ENCODE results near the gene SDHD.

The SDHD gene

DNA sequence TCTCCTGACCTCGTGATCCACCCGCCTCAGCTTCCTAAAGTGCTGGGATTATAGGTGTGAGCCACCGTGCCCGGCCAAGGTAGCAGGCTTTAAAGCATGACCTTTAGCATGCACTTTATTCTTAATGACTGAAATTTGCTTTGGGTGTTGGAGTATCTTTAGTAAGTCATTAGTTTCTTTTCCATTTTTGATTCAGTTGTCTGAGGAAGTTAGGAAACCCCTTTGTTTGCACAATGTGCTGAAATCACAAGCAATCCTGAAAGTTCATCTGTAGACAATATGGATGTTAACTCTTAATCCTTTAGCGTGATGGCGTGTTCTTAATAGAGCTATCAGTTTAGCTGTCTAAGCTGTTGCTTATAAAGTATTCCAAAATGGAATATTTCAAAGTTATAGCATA lies 16.8 kb downstream of the SDHD start:
- DNase-seq (ENCODE audit: low read depth in 2 of 2): no peak

DNA sequence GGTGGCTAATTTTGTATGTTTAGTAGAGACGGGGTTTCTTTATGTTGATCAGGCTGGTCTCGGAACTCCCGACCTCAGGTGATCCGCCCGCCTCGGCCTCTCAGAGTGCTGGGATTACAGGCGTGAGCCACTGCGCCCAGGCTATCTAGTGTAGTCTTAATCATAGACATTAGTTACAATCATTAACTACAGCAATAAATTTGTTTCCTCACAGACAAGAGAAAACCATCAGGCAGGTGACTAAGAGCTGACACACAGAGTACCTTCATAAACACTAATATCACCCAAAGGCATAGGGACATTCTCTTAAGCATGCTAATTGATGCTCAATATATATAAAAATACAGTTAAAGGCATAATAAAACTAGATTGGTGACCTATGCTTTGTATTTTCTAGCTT lies 19.4 kb downstream of the SDHD start:
- DNase-seq (ENCODE audit: low read depth in 2 of 2): no peak

DNA sequence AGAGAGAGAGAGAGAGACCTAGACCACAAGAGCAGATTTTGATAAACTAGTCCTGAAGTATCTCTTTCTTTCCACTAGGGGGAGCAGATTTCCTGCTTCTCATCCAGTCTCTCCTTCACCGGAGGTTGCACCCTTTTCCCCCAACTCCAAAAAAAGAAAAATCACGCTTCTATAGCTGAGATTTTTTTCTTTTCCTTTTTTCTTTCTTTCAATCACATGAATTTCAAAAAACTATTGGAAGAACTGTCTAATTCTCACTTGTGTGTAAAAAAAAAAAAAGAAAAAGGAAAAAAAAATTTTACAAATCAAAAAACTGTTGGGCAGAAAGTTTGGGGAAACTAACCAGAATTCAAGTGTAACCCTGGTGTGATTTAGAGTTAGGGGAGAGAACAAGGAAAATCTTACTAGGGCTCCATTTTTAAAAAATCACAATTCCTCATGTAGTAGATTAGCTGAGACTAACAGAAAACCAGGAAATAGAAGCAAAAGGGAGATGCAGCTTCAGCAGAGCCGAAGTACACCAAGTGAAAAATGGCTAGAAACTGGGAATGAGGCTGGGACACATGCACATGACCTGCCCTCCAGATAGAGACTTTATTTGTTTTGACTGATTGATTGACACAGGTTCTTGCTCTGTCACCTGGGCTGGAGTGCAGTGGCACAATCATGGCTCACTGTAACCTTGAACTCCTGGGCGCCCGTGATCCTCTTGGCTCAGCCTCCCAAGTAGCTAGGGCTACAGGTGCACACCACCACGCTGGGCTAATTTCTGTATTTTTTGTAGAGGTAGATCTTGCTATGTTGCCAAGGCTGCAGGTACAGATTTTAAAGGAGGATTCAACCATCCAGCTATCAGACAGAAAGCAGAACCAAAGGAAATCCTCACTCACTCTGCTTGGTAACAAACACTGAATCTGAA lies 27.1 kb downstream of the SDHD start:
- no peak for DNase-seq (ENCODE audit: low read depth in 2 of 2)

DNA sequence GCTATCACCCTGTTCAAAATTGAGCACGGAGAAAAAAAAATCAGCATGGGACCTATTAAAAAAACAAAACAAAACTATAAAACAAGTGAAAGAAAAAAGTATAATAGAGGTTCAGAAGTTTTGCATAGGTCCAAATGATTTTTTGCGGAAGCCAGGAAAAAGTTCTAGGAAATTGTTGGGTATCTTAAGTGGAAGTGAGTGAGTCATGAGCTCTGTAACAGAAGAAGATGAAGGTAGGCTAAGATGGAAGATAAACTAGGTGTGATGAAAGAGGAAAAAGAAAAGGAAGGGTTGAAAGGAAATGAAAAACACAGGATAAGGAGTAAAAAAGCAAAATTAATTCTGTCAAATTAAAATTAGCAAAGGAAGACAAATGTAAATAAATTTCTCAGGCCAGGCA lies 27.8 kb downstream of the SDHD start:
- no peak for DNase-seq (ENCODE audit: low read depth in 2 of 2)

DNA sequence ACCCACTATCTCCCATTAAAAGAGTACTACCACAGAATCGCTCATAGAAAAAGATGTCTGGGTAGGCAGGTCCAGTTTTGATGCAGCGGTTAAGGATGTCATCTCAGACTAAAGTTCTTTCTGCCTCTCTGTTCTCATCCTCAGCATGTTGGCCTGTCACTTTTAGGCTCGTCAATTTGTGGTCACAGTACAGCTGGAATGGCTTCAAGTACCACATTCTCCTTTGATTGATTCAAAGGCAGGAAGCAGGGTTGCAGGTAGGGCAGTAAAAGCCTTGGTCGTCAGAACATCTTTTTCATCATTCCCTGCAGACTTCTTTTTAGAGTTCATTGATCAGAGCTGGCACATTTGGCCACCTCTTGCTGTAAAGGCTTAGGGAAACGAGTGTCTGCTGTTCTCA lies 28.7 kb downstream of the SDHD start:
- no peak for DNase-seq (ENCODE audit: low read depth in 2 of 2)

DNA sequence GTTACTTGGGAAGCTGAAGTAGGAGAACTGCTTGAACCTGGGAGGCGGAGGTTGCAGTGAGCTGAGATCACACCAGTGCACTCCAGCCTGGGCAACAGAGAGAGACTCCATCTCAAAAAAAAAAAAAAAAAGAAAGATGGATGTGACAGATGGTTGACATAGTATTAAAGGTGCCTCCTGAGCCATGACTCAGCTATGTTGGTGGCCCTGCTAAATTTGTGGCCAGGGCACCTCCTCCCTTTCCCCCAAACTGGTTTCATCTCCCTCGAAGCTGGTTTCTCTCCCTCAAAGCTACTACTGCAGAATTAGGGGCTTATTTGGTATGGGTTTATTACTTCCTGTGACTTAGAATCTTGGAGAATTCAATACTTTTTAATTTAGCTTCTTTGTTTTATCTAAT lies 31.5 kb downstream of the SDHD start:
- DNase-seq (ENCODE audit: low read depth in 2 of 2): no peak

DNA sequence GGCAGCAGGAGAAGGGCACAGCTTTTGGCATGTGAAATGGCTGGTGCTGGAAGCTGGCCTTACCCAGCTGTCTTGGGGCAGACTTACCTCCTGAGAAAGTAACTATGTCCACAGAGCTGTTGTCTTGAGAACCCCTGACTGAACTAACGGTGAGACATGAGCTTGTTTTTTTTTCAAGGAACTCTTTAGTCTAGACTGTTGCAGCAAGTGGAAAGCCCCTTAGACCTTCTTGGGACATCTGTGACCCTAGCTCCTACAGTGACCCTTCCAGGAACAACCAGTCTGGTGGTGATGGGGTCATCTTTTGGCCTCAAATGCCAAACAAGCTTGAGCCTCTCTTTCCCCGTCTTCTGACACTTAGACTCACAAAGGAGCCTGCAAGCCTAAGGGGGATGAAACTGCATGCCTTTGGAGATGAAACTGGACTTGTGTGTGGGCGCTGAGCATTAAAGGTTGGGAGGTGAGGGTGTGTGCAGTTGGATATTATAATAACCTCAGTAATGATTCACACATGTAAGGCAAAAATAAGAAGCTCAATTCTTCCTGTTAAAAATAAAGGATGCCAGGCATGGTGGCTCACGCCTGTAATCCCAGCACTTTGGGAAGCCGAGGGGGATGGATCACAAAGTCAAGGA lies 35.4 kb downstream of the SDHD start:
- no peak for DNase-seq (ENCODE audit: low read depth in 2 of 2)

DNA sequence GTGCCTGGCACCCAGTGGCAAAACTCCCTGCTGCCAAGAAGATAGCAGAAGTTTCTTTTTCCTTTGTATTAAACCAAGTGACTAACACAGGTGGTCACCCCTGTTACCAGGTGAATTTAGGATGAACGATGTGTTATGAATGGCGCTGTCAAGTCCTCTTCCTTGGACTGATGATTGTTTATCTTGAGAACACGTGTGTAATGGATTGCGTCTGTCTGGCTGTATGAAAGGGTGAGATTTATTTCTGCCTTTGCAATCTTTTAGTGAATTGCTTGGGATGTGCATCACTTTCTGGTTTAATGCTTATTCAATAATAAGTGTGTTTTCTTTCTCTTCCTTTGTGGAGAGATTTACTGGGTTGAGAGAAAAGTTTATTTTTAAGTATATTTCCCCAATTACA lies 36.5 kb downstream of the SDHD start:
- no peak for DNase-seq (ENCODE audit: low read depth in 2 of 2)

DNA sequence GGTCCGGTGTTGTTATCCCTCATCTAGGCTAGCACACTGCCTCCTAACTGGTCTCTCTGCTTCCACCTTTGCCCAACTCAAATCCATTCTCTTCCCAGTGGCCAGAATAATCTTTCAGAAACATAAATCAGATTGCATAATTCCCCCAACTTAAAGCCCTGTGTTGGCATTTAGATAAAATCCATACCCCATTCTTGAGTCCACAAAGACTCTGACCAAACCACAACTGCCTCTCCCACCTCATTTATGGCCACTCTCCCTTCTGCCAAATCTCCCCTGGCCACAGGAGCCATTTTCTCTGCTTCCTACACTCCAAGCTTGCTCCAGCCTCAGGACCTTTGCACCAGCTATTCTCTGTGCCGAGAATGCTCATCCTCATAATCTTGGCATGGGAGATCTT lies 40.4 kb downstream of the SDHD start:
- DNase-seq (ENCODE audit: low read depth in 2 of 2): no peak

DNA sequence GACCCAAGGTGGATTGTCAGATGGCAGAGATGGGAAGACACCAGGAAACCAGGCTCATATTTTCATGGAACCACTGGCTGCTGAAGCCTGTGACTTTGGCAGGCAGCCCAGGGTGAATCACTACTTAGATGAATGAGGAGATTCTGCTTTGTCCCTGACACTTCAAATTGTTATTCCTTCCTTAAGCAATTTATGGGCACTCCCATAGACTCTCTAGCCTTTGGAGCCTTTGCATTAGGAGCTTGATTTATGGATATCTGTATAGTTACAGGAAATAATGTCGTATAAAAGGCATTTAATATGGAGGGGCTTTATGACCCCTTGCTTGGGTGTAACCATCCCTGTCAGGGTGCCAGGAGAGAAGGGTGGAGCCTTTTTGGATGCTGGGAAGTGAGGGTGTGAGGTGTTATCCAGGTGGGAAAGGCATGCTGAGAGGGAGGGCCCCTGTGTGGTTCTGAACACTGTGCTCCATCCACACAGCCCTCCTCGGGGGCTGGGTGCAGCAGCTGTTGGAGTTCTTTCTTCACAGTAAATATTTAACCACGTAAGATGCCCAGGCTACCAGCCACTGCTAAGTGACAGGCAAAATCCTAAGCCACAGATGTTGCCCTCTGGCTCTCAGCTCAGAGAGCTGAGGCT lies 41.9 kb downstream of the SDHD start:
- DNase-seq (ENCODE audit: low read depth in 2 of 2): no peak

DNA sequence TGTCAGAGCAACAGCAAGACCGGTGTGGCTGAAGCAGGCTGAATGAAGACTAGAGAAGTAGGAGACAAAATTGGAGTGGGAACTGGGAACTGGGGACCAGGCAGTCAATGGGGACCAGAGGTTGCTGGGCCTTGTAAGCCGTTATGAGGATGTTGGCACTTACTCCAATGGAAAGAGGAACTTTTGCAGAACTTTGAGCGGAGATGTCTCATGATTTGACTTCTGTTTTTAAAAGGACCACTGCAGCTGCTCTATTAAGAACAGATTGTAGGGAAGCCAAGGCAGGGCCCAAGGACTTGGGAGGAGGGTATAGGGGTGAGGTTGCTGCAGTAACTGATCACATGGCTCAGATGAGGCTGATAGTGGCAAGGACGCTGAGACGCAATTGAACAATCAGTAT lies 43.0 kb downstream of the SDHD start:
- DNase-seq (ENCODE audit: low read depth in 2 of 2): no peak

DNA sequence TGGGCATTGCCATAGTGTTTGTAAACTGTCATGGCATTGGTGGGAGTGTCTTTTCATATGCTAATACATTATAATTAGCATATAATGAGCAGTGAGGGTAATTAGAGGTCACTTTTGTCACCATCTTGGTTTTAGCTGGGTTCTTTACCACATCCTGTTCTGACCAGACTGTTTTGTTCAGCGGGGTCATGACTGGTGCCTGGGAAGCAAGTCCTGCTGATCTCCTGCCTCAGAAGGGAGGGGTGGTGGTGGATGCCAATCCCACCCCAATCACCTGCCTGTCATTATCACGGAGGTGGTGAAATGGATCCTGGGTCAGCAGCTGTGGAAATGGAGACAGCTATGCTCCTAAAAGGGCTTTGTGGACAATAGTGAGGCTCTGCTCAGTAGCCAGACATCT lies 46.1 kb downstream of the SDHD start:
- DNase-seq (ENCODE audit: low read depth in 2 of 2): no peak

DNA sequence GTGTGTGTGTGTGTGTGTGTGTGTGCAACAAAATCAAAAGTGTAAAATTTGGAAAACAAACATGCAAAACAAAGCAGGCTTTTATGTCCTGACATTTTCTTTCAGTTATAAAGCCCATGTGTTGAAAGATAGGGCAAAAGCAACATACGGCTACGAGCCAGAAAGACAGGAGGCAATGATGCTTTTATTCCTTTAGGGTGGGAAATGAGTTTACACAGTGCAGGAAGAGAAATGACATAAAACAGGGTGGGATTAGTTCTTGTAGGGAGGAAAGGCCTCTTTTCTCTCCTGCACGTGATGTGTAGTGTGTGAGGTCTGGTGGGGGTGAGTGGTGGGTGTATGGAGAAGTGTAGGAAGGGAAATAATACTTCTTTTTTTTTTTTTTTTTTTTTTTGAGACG lies 47.8 kb downstream of the SDHD start:
- no peak for DNase-seq (ENCODE audit: low read depth in 2 of 2)

DNA sequence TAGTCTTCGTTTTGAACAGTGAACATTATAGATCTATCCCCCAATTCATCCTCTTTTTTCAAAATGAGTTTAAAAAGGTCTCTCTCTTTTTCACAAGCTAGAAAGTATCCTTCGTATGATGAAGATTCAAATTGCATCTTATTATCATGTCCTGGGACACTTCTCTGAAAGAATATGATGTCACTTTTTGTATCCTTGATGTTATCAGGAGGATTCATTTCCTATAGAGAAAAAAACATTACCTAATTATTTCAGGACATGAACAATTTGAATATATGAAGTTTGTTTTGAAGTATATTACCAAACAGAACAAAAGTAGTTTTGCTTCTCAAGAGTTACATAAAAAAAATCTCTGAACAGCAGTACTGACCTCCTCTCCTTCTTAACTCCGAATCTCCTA lies 56.9 kb downstream of the SDHD start:
- DNase-seq (ENCODE audit: low read depth in 2 of 2): no peak

Measured in stimulated activated CD8-positive, alpha-beta memory T cell treated with anti-CD3 and anti-CD28 coated beads, Interleukin-7, amount 100 ng/mL, for 4 hours (primary cell).